Uterus (tissue), 4 donors: ENCODE data around the gene SLCO6A1. TPM values are rescaled to one million over a fixed set of nuclear protein-coding genes. Genes with fewer than 3 reads are reported as not detected.

Experiments
- DNase-seq, 2 donors: peaks; one replicate each; pipeline ENCODE4 v3.0.0-alpha.2; 2019 to 2020
- H3K27ac ChIP-seq, 2 donors: fragments of 200-600 bp; sonication (generic); 1 replicate in 1 of 2; 2 replicates in 1 of 2; pipeline ENCODE4 v1.5.1; 2016 to 2018
- H3K27me3 ChIP-seq, 2 donors: fragments of 200-600 bp; sonication (generic); one replicate each; pipeline ENCODE4 v1.5.1; 2018 to 2019; ENCODE audit warnings: control low read depth in 1 of 2
- H3K36me3 ChIP-seq, 2 donors: fragments of 200-600 bp; sonication (generic); one replicate each; pipeline ENCODE4 v1.5.1; 2019; ENCODE audit warnings: control low read depth in 1 of 2
- H3K4me1 ChIP-seq, 2 donors: fragments of 200-600 bp; sonication (generic); one replicate each; pipeline ENCODE4 v1.5.1; 2018 to 2019; ENCODE audit warnings: control low read depth in 1 of 2
- H3K4me3 ChIP-seq, 2 donors: fragments of 200-600 bp; sonication (generic); 1 replicate in 1 of 2; 2 replicates in 1 of 2; pipeline ENCODE4 v1.5.1; 2018 to 2019; ENCODE audit warnings: mild to moderate bottlenecking in 1 of 2
- H3K9me3 ChIP-seq, 2 donors: fragments of 200-600 bp; sonication (generic); one replicate each; pipeline ENCODE4 v1.5.1; 2019; ENCODE audit warnings: control low read depth in 1 of 2
- POLR2A ChIP-seq, 2 donors: fragments of 450-650 bp; IDR thresholded peaks; one replicate each; pipeline ENCODE4 v1.6.1; 2016; ENCODE audit warnings: antibody characterized with exemption in 2 of 2, mild to moderate bottlenecking in 1 of 2, moderate library complexity in 1 of 2
- intact Hi-C: fragments of 100-400 bp; cut with DNase I; formaldehyde crosslinking; loops from one replicate; pipeline ENCODE4 v1.15.1; 2023; ENCODE audit warnings: low total_unique reads
- total RNA-seq, 4 donors: library from RNA; depleted of rRNA in 3 of 4; stranded (reverse); fragments of >200 nt in 3 of 4; gene quantifications; one replicate each; pipeline versions ENCODE4 v1.1.0 to v1.2.4, GENCODE V29; 2014 to 2023
- TF ChIP-seq, protein P1 (sequence below), 4 experiments: fragments of 200-600 bp in 2 of 4; fragments of 450-650 bp in 2 of 4; sonication (generic) in 2 of 4; IDR thresholded peaks; one replicate each; pipeline ENCODE4 v1.5.1; 2016 to 2019; ENCODE audit warnings: antibody characterized with exemption in 4 of 4, mild to moderate bottlenecking in 2 of 4, moderate library complexity in 1 of 4
- donor health status: DM: yes; HTN: yes; CAD: no.

Gene SLCO6A1, protein sequence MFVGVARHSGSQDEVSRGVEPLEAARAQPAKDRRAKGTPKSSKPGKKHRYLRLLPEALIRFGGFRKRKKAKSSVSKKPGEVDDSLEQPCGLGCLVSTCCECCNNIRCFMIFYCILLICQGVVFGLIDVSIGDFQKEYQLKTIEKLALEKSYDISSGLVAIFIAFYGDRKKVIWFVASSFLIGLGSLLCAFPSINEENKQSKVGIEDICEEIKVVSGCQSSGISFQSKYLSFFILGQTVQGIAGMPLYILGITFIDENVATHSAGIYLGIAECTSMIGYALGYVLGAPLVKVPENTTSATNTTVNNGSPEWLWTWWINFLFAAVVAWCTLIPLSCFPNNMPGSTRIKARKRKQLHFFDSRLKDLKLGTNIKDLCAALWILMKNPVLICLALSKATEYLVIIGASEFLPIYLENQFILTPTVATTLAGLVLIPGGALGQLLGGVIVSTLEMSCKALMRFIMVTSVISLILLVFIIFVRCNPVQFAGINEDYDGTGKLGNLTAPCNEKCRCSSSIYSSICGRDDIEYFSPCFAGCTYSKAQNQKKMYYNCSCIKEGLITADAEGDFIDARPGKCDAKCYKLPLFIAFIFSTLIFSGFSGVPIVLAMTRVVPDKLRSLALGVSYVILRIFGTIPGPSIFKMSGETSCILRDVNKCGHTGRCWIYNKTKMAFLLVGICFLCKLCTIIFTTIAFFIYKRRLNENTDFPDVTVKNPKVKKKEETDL
- not detected for total RNA-seq

DNA sequence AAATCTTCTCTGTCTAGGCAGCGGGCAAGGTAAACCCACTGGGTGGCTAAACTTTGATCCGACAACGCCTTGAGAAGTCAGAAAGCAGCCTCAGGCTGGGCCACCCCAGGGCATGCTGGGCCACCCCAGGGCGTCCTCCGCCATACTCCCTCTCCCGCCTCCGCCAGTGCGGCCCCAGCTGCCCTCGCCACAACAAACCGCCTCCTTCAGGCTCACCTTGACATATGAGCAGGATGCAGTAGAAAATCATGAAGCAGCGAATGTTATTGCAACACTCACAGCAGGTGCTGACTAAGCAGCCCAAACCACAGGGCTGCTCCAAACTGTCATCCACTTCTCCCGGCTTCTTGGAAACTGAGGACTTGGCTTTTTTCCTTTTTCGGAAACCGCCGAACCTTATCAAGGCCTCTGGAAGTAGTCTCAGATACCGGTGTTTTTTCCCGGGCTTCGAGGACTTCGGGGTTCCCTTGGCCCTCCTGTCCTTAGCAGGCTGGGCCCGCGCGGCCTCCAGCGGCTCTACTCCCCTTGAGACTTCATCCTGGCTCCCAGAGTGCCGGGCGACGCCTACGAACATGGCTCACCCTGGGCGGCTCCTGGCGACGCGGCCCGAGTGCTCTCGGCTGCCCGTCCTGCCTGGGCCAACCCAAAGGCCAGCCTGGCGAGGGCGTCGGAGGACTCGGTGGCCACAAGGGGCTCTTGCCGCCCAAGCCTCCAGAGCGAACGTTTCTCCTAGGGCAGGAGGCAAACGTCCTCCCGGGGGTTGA lies at the start of gene SLCO6A1:
Gene SLCO6A1 (minus strand): TSS at position 731 of the 764 bp plus-strand sequence. CDS start 157 bp downstream, at position 574.
- Histone ChIP-seq H3K4me1 (no peaks in the 10 kb centered on the region), H3K9me3 (no peaks in the 10 kb centered on the region), H3K36me3 (no peaks in the 10 kb centered on the region), H3K27me3 (no peaks in the 10 kb centered on the region), H3K4me3 (no peak within 1 kb of the TSS), H3K27ac (no peak within 1 kb of the TSS)
- intact Hi-C loops: no loop called here
- no peak for DNase-seq
- no peak for TF ChIP-seq POLR2A (IDR thresholded peaks at IDR 0.05)
- TF ChIP-seq, protein P1, sequence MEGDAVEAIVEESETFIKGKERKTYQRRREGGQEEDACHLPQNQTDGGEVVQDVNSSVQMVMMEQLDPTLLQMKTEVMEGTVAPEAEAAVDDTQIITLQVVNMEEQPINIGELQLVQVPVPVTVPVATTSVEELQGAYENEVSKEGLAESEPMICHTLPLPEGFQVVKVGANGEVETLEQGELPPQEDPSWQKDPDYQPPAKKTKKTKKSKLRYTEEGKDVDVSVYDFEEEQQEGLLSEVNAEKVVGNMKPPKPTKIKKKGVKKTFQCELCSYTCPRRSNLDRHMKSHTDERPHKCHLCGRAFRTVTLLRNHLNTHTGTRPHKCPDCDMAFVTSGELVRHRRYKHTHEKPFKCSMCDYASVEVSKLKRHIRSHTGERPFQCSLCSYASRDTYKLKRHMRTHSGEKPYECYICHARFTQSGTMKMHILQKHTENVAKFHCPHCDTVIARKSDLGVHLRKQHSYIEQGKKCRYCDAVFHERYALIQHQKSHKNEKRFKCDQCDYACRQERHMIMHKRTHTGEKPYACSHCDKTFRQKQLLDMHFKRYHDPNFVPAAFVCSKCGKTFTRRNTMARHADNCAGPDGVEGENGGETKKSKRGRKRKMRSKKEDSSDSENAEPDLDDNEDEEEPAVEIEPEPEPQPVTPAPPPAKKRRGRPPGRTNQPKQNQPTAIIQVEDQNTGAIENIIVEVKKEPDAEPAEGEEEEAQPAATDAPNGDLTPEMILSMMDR (IDR thresholded peaks at IDR 0.05): no peak

DNA sequence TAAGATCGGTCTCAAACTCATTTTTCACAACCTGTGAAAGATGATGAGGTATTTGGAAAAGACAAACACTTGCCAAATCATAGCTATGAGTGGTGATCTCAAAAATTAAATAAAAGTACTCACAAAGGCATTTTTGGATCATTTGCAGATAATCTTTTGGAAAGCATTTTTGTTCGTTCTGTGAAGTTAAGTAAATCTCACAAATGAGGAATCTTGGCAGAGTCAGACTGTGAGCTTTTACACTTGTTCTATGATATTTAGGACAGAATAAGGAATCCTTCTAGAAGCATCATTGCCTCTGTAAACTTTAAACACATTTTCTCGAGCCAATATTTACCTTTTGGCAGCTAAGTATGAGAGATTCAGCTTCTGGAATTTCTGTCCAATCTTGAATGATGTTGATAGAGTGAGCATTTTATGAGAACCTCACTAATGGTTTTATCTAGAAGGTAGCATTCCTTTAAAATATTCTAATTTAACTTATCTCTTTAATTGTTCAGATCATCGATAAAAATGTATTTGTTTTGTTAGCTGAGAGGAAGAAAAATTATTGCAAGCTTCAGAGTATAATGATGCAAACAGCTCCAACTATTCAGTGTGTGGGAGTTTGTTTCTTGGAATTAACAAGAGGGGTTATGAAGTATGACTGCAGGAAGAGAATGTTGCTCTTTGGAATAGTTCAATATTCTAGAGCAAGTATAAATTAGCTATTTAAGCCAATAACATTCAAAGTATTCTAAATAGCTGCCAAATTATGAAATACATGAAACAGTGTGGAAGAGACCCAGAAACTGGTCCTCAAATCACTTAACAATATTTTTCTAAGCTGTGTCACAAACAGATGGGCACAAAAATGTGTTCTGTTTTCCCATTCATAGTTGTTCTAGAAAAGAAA lies 48.6 kb upstream of the SLCO6A1 start:
- TF ChIP-seq POLR2A (IDR thresholded peaks at IDR 0.05): no peak
- TF ChIP-seq, protein P1 (IDR thresholded peaks at IDR 0.05): no peak
- no peaks in the 10 kb centered on the region for H3K4me1 ChIP-seq
- H3K4me3 ChIP-seq: no peak overlapping the region
- no peaks in the 10 kb centered on the region for H3K27me3 ChIP-seq
- H3K9me3 ChIP-seq: no peaks in the 10 kb centered on the region
- H3K36me3 ChIP-seq: no peaks in the 10 kb centered on the region
- H3K27ac ChIP-seq: no peak overlapping the region
- intact Hi-C loops: no loop called here
- no peak for DNase-seq

DNA sequence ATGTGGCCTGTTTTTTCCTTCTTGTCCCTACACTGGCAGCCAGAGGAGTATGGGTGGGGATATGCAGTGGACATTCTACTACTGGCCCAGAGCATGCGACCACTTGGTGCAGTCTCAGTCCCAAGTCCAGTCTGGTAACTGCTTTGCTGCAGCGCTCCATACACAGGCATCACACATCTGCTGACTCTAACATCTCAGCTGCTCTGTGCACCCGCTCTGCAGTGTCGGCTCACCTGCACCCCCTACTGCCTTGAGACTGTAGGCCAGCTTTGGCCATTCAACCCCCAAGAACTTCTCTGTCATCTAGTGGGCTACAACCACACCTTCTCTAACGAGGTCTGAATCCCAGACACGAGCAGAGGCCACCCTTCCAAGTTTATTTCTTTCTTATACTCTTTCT lies 46.4 kb upstream of the SLCO6A1 start:
- H3K4me1 ChIP-seq: no peaks in the 10 kb centered on the region
- H3K36me3 ChIP-seq: no peaks in the 10 kb centered on the region
- H3K4me3 ChIP-seq: no peak overlapping the region
- H3K9me3 ChIP-seq: no peaks in the 10 kb centered on the region
- intact Hi-C loops: no loop called here
- DNase-seq: no peak
- H3K27ac ChIP-seq: no peak overlapping the region
- no peaks in the 10 kb centered on the region for H3K27me3 ChIP-seq
- TF ChIP-seq, protein P1 (IDR thresholded peaks at IDR 0.05): no peak
- TF ChIP-seq POLR2A (IDR thresholded peaks at IDR 0.05): no peak

DNA sequence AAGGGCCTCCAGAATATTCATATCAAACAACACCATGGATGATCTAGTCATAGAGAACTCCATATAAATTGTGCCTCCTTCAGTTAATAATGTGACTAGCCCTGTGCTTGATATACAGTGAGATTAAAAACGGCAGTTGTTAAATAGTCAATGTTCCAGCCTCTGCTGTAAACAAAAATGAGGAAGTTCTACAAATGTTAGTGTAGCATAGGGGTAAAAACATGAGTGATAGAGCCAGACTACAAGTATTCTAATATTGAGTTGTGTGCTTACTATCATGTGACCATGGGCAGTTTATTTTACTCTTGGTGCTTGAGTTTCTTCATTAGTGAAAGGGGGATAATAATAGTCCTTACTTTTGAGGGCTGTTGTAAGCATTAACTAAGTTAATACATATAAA lies 43.3 kb upstream of the SLCO6A1 start:
- H3K4me1 ChIP-seq: no peaks in the 10 kb centered on the region
- no peak overlapping the region for H3K27ac ChIP-seq
- no peaks in the 10 kb centered on the region for H3K9me3 ChIP-seq
- intact Hi-C loops: no loop called here
- no peak overlapping the region for H3K4me3 ChIP-seq
- DNase-seq: no peak
- no peaks in the 10 kb centered on the region for H3K36me3 ChIP-seq
- no peak for TF ChIP-seq POLR2A (IDR thresholded peaks at IDR 0.05)
- TF ChIP-seq, protein P1 (IDR thresholded peaks at IDR 0.05): no peak
- H3K27me3 ChIP-seq: no peaks in the 10 kb centered on the region
